NCI-H748 (cell line): ENCODE data around the gene TRIM14.

Experiments
- DNase-seq: peaks from one replicate; lab custom pipeline; 2025; ENCODE audit not compliant: unreplicated experiment; lab: John Stamatoyannopoulos, UW

TRIM14 gene

GRCh38 chr9:98056269-98057137 lies 62.5 kb downstream of the TRIM14 start, which contains the start of gene NANS:
NANS (plus strand) TSS chr9:98056732; CDS start chr9:98056809, 77 bp downstream.
- peak; percentile 93 for DNase-seq

- no peak for DNase-seq
Measured at GRCh38 chr9:98054376-98054951, 64.6 kb downstream of the TRIM14 start.

GRCh38 chr9:98050351-98050750 lies 68.7 kb downstream of the TRIM14 start:
- no peak for DNase-seq

GRCh38 chr9:98049288-98050072 lies 69.5 kb downstream of the TRIM14 start:
- DNase-seq, result no peak

- DNase-seq, result no peak
Measured at GRCh38 chr9:98047002-98047401, 72.0 kb downstream of the TRIM14 start.

- DNase-seq, result no peak
Measured at GRCh38 chr9:98046180-98046543, 72.9 kb downstream of the TRIM14 start.

- DNase-seq, result peak; percentile 11
Measured at GRCh38 chr9:98045234-98046179, 73.5 kb downstream of the TRIM14 start.

- no peak for DNase-seq
Measured at GRCh38 chr9:98043915-98044314, 75.1 kb downstream of the TRIM14 start.

- DNase-seq, result no peak
Measured at GRCh38 chr9:98040212-98040611, 78.8 kb downstream of the TRIM14 start.

- DNase-seq, result no peak
Measured at GRCh38 chr9:98039607-98040017, 79.4 kb downstream of the TRIM14 start.

- DNase-seq, result no peak
Measured at GRCh38 chr9:98038958-98039357, 80.1 kb downstream of the TRIM14 start.

- no peak for DNase-seq
Measured at GRCh38 chr9:98037357-98037756, 81.7 kb downstream of the TRIM14 start.

- peak; percentile 78 for DNase-seq
Measured at GRCh38 chr9:98034593-98035546, 84.2 kb downstream of the TRIM14 start.

- no peak for DNase-seq
Measured at GRCh38 chr9:98031935-98032334, 87.1 kb downstream of the TRIM14 start.

GRCh38 chr9:98031169-98031568 lies 87.9 kb downstream of the TRIM14 start:
- DNase-seq, result no peak

GRCh38 chr9:98024702-98025101 lies 94.3 kb downstream of the TRIM14 start:
- no peak for DNase-seq

- DNase-seq, result no peak
Measured at GRCh38 chr9:98022447-98022846, 96.6 kb downstream of the TRIM14 start.

- DNase-seq, result no peak
Measured at GRCh38 chr9:98021306-98022040, 97.5 kb downstream of the TRIM14 start.
